PC-3 (cell line): ENCODE results near the gene SLC6A7. TPM values are rescaled to one million over a fixed set of nuclear protein-coding genes. Genes with fewer than 3 reads are reported as not detected.

Experiments
- ATAC-seq: fragments of 200-7000 bp; cut with Tn5 transposase; 2 replicates; pipeline ENCODE4 v1.9.1; 2020; ENCODE audit warnings: mild to moderate bottlenecking, moderate library complexity
- BruUV-seq: library from RNA; stranded (reverse); fragments of 400-500 nt; replicated peaks from 2 replicates; lab custom pipeline; 2021; lab: Mats Ljungman, UMichigan
- CTCF ChIA-PET: fragments of 300-600 bp; sonication (Branson Sonifier 250); formaldehyde crosslinking; loops from one replicate; lab custom pipeline; 2022; ENCODE audit warnings: antibody characterized with exemption; lab: Charles Lee
- POLR2A ChIA-PET: fragments of 300-600 bp; sonication (Branson Sonifier 250); formaldehyde crosslinking; loops from one replicate; lab custom pipeline; 2022; ENCODE audit warnings: antibody characterized with exemption; ENCODE audit not compliant: unreplicated experiment; lab: Charles Lee
- DNase-seq: peaks from one replicate; pipeline ENCODE4 v3.0.0-alpha.2; 2015
- H2AFZ ChIP-seq: fragments of 300-600 bp; sonication (generic); 2 replicates; pipeline ENCODE4 v1.6.0; 2016; ENCODE audit warnings: antibody characterized with exemption, low read length
- H3F3A ChIP-seq: fragments of 300-600 bp; sonication (generic); one replicate; pipeline ENCODE4 v1.6.0; 2017; ENCODE audit warnings: antibody characterized with exemption, low read length, control low read depth, mild to moderate bottlenecking; ENCODE audit not compliant: unreplicated experiment
- H3K27ac ChIP-seq: fragments of 300-600 bp; sonication (generic); 2 replicates; pipeline ENCODE4 v1.5.1; 2016; ENCODE audit warnings: mild to moderate bottlenecking, low read length
- H3K27me3 ChIP-seq: fragments of 300-600 bp; sonication (generic); 2 replicates; pipeline ENCODE4 v1.6.1; 2016; ENCODE audit warnings: low read length, mixed read lengths
- H3K36me3 ChIP-seq: fragments of 300-600 bp; sonication (generic); 2 replicates; pipeline ENCODE4 v1.6.1; 2016; ENCODE audit warnings: low read depth, mixed run types, low read length, mixed read lengths
- H3K4me1 ChIP-seq: fragments of 300-600 bp; sonication (generic); 2 replicates; pipeline ENCODE4 v1.5.1; 2016; ENCODE audit warnings: low read length; ENCODE audit not compliant: insufficient read depth
- H3K4me2 ChIP-seq: fragments of 300-600 bp; sonication (generic); 2 replicates; pipeline ENCODE4 v1.6.0; 2016; ENCODE audit warnings: low read length
- H3K4me3 ChIP-seq: fragments of 300-600 bp; sonication (generic); 2 replicates; pipeline ENCODE4 v1.5.1; 2016; ENCODE audit warnings: mild to moderate bottlenecking, low read length, mixed read lengths
- H3K79me2 ChIP-seq: fragments of 300-600 bp; sonication (generic); 2 replicates; pipeline ENCODE4 v1.6.1; 2017; ENCODE audit warnings: low read length, mixed read lengths
- H3K9ac ChIP-seq: fragments of 300-600 bp; sonication (generic); 2 replicates; pipeline ENCODE4 v1.6.0; 2016; ENCODE audit warnings: mild to moderate bottlenecking, low read length
- H3K9me2 ChIP-seq: fragments of 300-600 bp; sonication (generic); replicated peaks from 2 replicates; pipeline ENCODE4 v1.6.1; 2016; ENCODE audit warnings: mixed run types, low read length, mixed read lengths
- H3K9me3 ChIP-seq: fragments of 300-600 bp; sonication (generic); 2 replicates; pipeline ENCODE4 v1.6.1; 2016; ENCODE audit warnings: low read length, mixed read lengths
- H4K20me1 ChIP-seq: fragments of 300-600 bp; sonication (generic); 2 replicates; pipeline ENCODE4 v1.6.1; 2016; ENCODE audit warnings: low read length, mixed read lengths
- EZH2 ChIP-seq: fragments of 300-600 bp; sonication (generic); IDR thresholded peaks from one replicate; pipeline ENCODE4 v1.6.1; 2017; ENCODE audit warnings: antibody characterized with exemption, mild to moderate bottlenecking, low read length; ENCODE audit not compliant: unreplicated experiment
- EZH2phosphoT487 ChIP-seq: fragments of 300-600 bp; sonication (generic); IDR thresholded peaks from 2 replicates; pipeline ENCODE4 v1.6.1; 2018; ENCODE audit warnings: mild to moderate bottlenecking, antibody characterized with exemption, low read length, borderline replicate concordance
- intact Hi-C: fragments of 100-400 bp; cut with micrococcal nuclease; formaldehyde crosslinking; loops from 2 replicates; pipeline ENCODE4 v1.9.0; 2023
- total RNA-seq: library from RNA; depleted of rRNA; stranded (reverse); fragments of >200 nt; gene quantifications from 2 replicates; pipeline ENCODE4 v1.2.3, GENCODE V29; 2014
- TF ChIP-seq, protein P1 (sequence below): fragments of 300-600 bp; sonication (generic); conservative IDR thresholded peaks from 2 replicates; pipeline ENCODE4 v1.5.1; 2017; ENCODE audit warnings: antibody characterized with exemption, low read depth, mild to moderate bottlenecking, low read length

The SLC6A7 gene
- total RNA-seq, 1 experiment from 2014 or later, result 0.29 TPM

DNA sequence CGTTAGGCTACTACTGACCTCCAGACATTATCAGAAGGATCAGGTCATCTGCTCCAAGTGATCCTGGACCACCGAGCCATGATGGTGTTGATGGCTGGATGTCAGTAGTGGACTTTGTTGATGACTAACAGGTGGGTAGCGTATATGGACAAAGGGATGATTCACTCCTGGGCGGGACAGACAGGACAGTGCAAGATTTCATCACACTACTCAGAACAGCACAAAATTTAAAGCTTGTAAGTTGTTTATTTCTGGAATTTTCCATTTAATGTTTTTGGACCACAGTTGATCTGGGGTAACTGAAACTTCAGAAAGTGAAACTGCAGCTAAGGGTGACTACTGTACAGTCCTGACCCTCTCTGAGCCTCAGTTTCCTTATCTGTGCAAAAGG lies 46.9 kb upstream of the SLC6A7 start:
- Histone ChIP-seq H3K79me2 (no peaks in the 10 kb centered on the region), H3K9ac (no peak overlapping the region), H2AFZ (peak overlapping the region; percentile 12; the same call in 1 of the 2 replicates), H3K36me3 (no peaks in the 10 kb centered on the region), H4K20me1 (no peaks in the 10 kb centered on the region), H3K4me2 (peak overlapping the region; percentile 71), H3K9me3 (no peaks in the 10 kb centered on the region), H3K4me3 (peak overlapping the region; percentile 3; the same call in 1 of the 2 replicates), H3K9me2 (no peaks in the 10 kb centered on the region), H3F3A (no peaks in the 10 kb centered on the region), H3K27me3 (no peaks in the 10 kb centered on the region), H3K4me1 (peaks cover 9% of the 10 kb centered on the region), H3K27ac (peak overlapping the region; percentile 75)
- no peak for TF ChIP-seq EZH2
- TF ChIP-seq, protein P1, sequence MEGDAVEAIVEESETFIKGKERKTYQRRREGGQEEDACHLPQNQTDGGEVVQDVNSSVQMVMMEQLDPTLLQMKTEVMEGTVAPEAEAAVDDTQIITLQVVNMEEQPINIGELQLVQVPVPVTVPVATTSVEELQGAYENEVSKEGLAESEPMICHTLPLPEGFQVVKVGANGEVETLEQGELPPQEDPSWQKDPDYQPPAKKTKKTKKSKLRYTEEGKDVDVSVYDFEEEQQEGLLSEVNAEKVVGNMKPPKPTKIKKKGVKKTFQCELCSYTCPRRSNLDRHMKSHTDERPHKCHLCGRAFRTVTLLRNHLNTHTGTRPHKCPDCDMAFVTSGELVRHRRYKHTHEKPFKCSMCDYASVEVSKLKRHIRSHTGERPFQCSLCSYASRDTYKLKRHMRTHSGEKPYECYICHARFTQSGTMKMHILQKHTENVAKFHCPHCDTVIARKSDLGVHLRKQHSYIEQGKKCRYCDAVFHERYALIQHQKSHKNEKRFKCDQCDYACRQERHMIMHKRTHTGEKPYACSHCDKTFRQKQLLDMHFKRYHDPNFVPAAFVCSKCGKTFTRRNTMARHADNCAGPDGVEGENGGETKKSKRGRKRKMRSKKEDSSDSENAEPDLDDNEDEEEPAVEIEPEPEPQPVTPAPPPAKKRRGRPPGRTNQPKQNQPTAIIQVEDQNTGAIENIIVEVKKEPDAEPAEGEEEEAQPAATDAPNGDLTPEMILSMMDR, result no peak
- TF ChIP-seq EZH2phosphoT487, result no peak
- DNase-seq (peak; percentile 85), ATAC-seq (peak; percentile 95)
- BruUV-seq, result no TSS peak
- intact Hi-C loops, result no loop called here
- ChIA-PET CTCF (interaction anchor here (0.6 kb wide), 3 partner anchors 61 to 248 kb away, joined by 3 read pairs; no protein-coding TSS in a partner anchor), POLR2A (interaction anchor here (0.6 kb wide), 1 partner anchor 1363 kb away, joined by 3 read pairs; no protein-coding TSS in a partner anchor)

DNA sequence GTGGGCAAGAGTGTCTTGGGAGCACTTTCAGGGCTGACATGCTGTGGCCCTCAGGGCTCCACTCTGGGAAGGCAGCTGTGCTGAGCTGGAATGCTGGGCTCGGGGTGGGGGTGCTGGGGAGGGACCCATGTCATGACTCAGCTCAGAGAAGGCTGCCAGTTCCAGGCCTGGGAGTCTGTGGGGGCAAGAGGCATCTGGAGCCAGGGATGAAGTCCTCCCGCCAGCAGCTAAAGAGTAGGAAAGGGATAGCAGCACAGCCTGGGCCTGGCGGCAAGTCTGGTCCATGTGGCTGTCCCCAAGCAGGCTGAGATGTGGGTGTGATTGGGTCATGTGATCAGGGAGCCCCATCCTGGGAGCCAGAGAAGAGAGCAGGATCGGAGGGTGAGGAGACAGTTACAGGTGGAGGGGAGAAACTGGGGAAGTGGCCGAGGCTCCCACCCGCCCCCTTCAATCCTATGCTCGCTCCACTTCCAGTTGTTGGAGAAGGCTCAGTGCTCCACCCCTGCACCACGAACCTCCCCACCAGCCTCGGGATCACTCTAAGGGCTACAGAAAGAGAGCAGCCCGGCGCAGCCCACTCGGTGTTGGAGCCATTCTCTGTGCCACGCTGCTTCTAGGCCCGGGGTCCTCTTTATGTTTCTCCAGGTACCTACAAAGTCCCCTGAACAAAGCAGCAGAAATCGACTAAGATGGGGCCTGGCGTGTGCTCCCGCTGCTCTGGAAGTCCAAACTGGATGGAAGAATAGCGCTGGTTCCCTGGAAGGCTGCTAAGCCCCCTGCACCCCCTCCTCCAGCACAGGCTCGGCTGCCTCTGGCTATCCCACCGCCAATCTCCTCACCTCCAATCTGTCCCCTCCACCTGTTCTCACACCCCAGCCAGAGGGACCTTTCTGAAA lies 46.3 kb upstream of the SLC6A7 start:
- Histone ChIP-seq H3K27ac (peak overlapping the region; percentile 75), H2AFZ (peak overlapping the region; percentile 12; the same call in 1 of the 2 replicates), H3K79me2 (no peaks in the 10 kb centered on the region), H3K4me2 (peak overlapping the region; percentile 71), H3K9ac (no peak overlapping the region), H3K9me3 (no peaks in the 10 kb centered on the region), H3F3A (no peaks in the 10 kb centered on the region), H3K27me3 (no peaks in the 10 kb centered on the region), H3K9me2 (no peaks in the 10 kb centered on the region), H3K4me3 (peak overlapping the region; percentile 3; the same call in 1 of the 2 replicates), H4K20me1 (no peaks in the 10 kb centered on the region), H3K36me3 (no peaks in the 10 kb centered on the region), H3K4me1 (peaks cover 9% of the 10 kb centered on the region)
- ATAC-seq (peak; percentile 77), DNase-seq (peak; percentile 77)
- POLR2A ChIA-PET, result interaction anchor here (0.6 kb wide), 1 partner anchor 1364 kb away, joined by 3 read pairs; no protein-coding TSS in a partner anchor
- CTCF ChIA-PET, result interaction anchor here (0.6 kb wide), 3 partner anchors 62 to 248 kb away, joined by 3 read pairs; no protein-coding TSS in a partner anchor
- TSS peak; percentile 92 for BruUV-seq
- TF ChIP-seq EZH2phosphoT487, result no peak
- TF ChIP-seq, protein P1, result no peak
- TF ChIP-seq EZH2, result no peak
- intact Hi-C loops, result no loop called here
